WTC11 (cell line): ENCODE results near the gene ZNF622.

Source experiments
- NFYB ChIP-seq: sonication (generic); formaldehyde crosslinking; conservative IDR thresholded peaks from 2 replicates; pipeline ENCODE4 v1.8.0; 2022; ENCODE audit warnings: low read depth, missing genetic modification reagents
- TEAD4 ChIP-seq: sonication (generic); formaldehyde crosslinking; IDR thresholded peaks from 2 replicates; pipeline ENCODE4 v1.8.0; 2022; ENCODE audit warnings: mild to moderate bottlenecking, missing genetic modification reagents
- TF ChIP-seq, protein P1 (sequence below): fragments of 200-600 bp; IDR thresholded peaks from 2 replicates; pipeline ENCODE4 v1.8.0; 2022; ENCODE audit warnings: antibody characterized with exemption
- TF ChIP-seq, protein P2 (sequence below): sonication (generic); formaldehyde crosslinking; IDR thresholded peaks from 2 replicates; pipeline ENCODE4 v1.8.0; 2023; ENCODE audit warnings: mild to moderate bottlenecking, missing genetic modification reagents
- TF ChIP-seq, protein P3 (sequence below): sonication (generic); formaldehyde crosslinking; IDR thresholded peaks from 2 replicates; pipeline ENCODE4 v1.8.1; 2023; ENCODE audit warnings: mild to moderate bottlenecking, moderate library complexity, missing genetic modification reagents
- TF ChIP-seq, protein P4 (sequence below): sonication (generic); formaldehyde crosslinking; IDR thresholded peaks from 2 replicates; pipeline ENCODE4 v1.8.1; 2023; ENCODE audit warnings: mild to moderate bottlenecking, missing genetic modification reagents, moderate library complexity
- TF ChIP-seq, protein P5 (sequence below): sonication (generic); formaldehyde crosslinking; IDR thresholded peaks from 2 replicates; pipeline ENCODE4 v1.8.0; 2022; ENCODE audit warnings: missing genetic modification reagents
- TF ChIP-seq, protein P6 (sequence below): sonication (generic); formaldehyde crosslinking; IDR thresholded peaks from 2 replicates; pipeline ENCODE4 v1.8.0; 2022; ENCODE audit warnings: mild to moderate bottlenecking, missing genetic modification reagents

DNA sequence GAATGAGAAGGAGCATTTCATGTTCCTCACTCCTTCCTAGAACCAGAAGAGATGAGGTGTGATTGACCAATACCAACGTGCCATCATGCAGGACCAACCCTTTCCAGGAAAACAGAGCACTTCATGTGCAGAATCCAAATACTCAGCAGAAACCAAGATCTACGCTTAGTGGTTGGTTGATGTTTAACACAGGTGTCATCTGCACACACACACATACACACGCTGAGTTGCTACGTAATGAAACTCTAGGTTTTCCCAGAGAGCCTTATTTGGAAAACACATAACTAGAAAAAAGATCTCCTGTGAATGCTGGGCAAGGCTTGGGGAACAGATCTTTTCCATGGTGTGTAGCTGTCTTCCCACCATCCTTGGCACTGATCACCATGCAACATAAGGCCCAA lies 21.1 kb upstream of the ZNF622 start:
- TF ChIP-seq, protein P1, sequence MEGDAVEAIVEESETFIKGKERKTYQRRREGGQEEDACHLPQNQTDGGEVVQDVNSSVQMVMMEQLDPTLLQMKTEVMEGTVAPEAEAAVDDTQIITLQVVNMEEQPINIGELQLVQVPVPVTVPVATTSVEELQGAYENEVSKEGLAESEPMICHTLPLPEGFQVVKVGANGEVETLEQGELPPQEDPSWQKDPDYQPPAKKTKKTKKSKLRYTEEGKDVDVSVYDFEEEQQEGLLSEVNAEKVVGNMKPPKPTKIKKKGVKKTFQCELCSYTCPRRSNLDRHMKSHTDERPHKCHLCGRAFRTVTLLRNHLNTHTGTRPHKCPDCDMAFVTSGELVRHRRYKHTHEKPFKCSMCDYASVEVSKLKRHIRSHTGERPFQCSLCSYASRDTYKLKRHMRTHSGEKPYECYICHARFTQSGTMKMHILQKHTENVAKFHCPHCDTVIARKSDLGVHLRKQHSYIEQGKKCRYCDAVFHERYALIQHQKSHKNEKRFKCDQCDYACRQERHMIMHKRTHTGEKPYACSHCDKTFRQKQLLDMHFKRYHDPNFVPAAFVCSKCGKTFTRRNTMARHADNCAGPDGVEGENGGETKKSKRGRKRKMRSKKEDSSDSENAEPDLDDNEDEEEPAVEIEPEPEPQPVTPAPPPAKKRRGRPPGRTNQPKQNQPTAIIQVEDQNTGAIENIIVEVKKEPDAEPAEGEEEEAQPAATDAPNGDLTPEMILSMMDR: no peak
- TF ChIP-seq, protein P2, sequence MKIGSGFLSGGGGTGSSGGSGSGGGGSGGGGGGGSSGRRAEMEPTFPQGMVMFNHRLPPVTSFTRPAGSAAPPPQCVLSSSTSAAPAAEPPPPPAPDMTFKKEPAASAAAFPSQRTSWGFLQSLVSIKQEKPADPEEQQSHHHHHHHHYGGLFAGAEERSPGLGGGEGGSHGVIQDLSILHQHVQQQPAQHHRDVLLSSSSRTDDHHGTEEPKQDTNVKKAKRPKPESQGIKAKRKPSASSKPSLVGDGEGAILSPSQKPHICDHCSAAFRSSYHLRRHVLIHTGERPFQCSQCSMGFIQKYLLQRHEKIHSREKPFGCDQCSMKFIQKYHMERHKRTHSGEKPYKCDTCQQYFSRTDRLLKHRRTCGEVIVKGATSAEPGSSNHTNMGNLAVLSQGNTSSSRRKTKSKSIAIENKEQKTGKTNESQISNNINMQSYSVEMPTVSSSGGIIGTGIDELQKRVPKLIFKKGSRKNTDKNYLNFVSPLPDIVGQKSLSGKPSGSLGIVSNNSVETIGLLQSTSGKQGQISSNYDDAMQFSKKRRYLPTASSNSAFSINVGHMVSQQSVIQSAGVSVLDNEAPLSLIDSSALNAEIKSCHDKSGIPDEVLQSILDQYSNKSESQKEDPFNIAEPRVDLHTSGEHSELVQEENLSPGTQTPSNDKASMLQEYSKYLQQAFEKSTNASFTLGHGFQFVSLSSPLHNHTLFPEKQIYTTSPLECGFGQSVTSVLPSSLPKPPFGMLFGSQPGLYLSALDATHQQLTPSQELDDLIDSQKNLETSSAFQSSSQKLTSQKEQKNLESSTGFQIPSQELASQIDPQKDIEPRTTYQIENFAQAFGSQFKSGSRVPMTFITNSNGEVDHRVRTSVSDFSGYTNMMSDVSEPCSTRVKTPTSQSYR (CRISPR knock-in tag): no peak
- TF ChIP-seq TEAD4 (no peak), NFYB (CRISPR knock-in tag) (no peak)
- TF ChIP-seq, protein P3, sequence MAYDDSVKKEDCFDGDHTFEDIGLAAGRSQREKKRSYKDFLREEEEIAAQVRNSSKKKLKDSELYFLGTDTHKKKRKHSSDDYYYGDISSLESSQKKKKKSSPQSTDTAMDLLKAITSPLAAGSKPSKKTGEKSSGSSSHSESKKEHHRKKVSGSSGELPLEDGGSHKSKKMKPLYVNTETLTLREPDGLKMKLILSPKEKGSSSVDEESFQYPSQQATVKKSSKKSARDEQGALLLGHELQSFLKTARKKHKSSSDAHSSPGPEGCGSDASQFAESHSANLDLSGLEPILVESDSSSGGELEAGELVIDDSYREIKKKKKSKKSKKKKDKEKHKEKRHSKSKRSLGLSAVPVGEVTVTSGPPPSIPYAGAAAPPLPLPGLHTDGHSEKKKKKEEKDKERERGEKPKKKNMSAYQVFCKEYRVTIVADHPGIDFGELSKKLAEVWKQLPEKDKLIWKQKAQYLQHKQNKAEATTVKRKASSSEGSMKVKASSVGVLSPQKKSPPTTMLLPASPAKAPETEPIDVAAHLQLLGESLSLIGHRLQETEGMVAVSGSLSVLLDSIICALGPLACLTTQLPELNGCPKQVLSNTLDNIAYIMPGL (CRISPR knock-in tag): no peak
- TF ChIP-seq, protein P4, sequence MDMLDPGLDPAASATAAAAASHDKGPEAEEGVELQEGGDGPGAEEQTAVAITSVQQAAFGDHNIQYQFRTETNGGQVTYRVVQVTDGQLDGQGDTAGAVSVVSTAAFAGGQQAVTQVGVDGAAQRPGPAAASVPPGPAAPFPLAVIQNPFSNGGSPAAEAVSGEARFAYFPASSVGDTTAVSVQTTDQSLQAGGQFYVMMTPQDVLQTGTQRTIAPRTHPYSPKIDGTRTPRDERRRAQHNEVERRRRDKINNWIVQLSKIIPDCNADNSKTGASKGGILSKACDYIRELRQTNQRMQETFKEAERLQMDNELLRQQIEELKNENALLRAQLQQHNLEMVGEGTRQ (CRISPR knock-in tag): no peak
- TF ChIP-seq, protein P5, sequence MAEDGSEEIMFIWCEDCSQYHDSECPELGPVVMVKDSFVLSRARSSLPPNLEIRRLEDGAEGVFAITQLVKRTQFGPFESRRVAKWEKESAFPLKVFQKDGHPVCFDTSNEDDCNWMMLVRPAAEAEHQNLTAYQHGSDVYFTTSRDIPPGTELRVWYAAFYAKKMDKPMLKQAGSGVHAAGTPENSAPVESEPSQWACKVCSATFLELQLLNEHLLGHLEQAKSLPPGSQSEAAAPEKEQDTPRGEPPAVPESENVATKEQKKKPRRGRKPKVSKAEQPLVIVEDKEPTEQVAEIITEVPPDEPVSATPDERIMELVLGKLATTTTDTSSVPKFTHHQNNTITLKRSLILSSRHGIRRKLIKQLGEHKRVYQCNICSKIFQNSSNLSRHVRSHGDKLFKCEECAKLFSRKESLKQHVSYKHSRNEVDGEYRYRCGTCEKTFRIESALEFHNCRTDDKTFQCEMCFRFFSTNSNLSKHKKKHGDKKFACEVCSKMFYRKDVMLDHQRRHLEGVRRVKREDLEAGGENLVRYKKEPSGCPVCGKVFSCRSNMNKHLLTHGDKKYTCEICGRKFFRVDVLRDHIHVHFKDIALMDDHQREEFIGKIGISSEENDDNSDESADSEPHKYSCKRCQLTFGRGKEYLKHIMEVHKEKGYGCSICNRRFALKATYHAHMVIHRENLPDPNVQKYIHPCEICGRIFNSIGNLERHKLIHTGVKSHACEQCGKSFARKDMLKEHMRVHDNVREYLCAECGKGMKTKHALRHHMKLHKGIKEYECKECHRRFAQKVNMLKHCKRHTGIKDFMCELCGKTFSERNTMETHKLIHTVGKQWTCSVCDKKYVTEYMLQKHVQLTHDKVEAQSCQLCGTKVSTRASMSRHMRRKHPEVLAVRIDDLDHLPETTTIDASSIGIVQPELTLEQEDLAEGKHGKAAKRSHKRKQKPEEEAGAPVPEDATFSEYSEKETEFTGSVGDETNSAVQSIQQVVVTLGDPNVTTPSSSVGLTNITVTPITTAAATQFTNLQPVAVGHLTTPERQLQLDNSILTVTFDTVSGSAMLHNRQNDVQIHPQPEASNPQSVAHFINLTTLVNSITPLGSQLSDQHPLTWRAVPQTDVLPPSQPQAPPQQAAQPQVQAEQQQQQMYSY (CRISPR knock-in tag): no peak
- TF ChIP-seq, protein P6, sequence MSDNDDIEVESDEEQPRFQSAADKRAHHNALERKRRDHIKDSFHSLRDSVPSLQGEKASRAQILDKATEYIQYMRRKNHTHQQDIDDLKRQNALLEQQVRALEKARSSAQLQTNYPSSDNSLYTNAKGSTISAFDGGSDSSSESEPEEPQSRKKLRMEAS (CRISPR knock-in tag): no peak
